OCI-LY7 (cell line): Measurements from ENCODE around the gene THAP4.

Experiments used
- CTCF ChIP-seq: fragments of 200-600 bp; sonication (generic); conservative IDR thresholded peaks from 2 replicates; pipeline ENCODE4 v1.5.1; 2014; ENCODE audit warnings: mild to moderate bottlenecking, antibody characterized with exemption, low read length, moderate library complexity, mixed read lengths
- EZH2phosphoT487 ChIP-seq: fragments of 200-600 bp; sonication (generic); IDR thresholded peaks from 2 replicates; pipeline ENCODE4 v1.6.1; 2018; ENCODE audit warnings: low read depth, borderline replicate concordance, mild to moderate bottlenecking, mixed run types, antibody characterized with exemption, low read length, moderate library complexity, mixed read lengths

GRCh38 chr2:241563981-241564595 is 72.9 kb downstream of the THAP4 start:
- no peak for TF ChIP-seq CTCF
- no peak for TF ChIP-seq EZH2phosphoT487
